ENCODE results near the gene TIA1.
A peak's percentile ranks its signal among the peaks of the same experiment; 100 is the strongest.
"Not testable (repeated sequence)": the region's sequence is repeated elsewhere in the genome, so short reads cannot be mapped to it uniquely, and the experiment has no call there.

TIA1 gene, protein sequence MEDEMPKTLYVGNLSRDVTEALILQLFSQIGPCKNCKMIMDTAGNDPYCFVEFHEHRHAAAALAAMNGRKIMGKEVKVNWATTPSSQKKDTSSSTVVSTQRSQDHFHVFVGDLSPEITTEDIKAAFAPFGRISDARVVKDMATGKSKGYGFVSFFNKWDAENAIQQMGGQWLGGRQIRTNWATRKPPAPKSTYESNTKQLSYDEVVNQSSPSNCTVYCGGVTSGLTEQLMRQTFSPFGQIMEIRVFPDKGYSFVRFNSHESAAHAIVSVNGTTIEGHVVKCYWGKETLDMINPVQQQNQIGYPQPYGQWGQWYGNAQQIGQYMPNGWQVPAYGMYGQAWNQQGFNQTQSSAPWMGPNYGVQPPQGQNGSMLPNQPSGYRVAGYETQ

DNA sequence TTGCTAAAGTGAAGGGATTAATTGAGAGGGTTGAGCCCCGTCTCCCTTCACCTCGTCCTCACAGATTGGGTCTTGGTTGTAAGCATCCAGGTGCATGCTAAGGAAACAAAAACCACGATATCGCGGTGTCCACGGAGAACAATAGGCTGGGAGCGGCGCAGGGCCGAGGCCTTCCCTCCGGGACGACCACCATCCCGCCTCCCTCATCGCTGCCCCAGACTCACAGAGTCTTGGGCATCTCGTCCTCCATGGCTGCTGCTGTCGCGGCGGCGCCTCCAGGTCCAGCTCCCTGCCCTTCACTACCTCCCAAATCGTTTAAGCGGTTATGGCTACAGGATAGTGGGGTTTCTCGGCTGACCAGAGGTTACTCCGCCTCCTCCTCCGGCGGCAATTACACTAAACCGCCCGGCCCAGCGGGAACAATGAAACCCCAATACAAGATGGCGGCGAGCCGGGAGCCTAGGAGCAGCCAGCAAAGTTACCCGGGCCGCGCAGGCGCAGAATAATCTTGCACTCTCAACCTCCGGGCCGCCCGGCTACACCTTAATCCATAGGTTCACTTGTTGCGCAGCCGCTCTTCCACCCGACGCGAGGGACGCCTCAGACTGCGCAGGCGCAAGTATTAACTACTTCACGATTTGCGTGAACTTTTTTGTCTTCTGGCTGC is at the start of gene TIA1:
TIA1 (minus strand) TSS at position 448 of the 667 bp plus-strand sequence; CDS start at position 250, 198 bp downstream.
- peak; percentile 95 for DNase-seq (ENCODE audit: low read depth)

GRCh38 chr2:70297828-70298227 is 49.4 kb upstream of the TIA1 start:
- not testable (repeated sequence) for DNase-seq (ENCODE audit: low read depth)

DNA sequence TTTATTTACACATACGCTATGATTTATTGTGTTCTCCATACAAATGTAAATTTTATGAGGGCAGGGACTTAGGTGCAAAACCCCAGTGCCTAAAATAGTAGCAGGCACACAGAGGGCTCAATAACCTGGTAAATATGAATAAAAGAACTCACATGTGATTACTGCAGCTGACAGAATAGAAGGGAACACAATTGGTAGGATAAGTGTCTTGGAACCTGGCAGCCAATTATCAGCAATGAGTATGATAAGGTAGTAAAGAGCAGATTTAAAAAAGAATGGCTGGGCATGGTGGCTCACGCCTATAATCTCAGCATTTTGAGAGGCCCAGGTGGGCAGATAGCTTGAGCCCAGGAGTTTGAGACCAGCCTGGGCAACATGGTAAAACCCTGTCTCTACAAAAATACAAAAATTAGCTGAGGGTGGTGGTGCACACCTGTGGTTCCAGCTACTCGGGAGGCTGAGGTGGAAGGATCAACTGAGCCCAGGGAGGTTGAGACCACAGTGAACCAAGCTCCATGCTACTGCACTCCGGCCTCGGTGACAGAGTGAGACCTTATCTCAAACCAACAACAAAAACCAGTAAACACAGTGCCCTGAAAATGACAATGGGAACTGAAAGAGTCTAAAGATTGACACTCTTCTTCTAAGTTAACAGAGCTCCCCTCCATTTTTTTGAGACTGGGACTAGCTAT is 35.2 kb upstream of the TIA1 start:
- no peak for DNase-seq (ENCODE audit: low read depth)

- no peak for DNase-seq (ENCODE audit: low read depth)
Measured at GRCh38 chr2:70282439-70282838, 34.0 kb upstream of the TIA1 start.

DNA sequence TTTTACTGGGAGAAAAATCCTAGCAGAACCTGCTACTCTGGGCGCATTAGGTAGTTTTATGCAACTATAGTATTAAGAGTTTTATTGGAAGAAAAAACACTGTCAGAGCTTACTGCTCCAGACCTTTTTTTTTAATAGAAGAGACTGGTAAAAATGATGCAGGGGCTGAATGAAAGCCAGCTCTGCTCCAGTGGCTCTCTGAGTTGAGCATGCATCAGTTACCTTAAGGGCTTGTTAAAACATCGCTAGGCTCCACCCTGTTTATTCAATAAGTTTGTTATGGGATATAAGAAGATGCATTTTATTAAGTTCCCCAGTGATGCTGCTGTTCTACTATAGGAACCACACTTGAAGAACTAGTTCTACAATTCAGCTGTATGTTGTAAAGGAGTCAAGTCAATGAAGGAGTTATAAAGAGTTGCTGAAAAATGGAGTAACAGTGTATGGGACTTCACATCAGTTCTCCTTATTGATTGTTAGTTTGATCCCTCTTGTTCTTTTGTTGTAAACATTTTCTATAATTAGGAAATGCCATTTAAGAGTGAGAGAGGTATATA is 31.9 kb upstream of the TIA1 start:
- DNase-seq (ENCODE audit: low read depth) = no peak

DNA sequence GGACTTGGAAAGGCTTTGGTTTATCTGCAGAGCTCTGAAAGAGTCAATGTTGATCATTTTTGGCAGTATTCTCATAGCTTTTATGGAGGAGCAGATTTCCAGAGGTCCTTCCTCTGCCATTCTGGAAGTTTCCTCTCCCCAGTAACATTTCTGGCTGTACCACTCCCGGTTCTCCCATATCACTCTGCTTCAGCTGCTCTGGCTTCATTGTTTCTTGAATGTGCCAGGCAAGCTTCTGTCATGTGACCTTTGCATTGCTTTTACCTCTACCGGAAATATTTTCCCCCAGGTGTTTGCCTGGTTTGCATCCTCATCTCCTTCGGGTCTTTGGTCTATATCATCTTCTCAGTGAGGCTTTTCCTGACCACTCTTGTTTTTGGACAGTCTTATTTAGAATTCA is 21.9 kb upstream of the TIA1 start:
- no peak for DNase-seq (ENCODE audit: low read depth)

GRCh38 chr2:70269422-70270302 is 21.2 kb upstream of the TIA1 start:
- not testable (repeated sequence) for DNase-seq (ENCODE audit: low read depth)

DNA sequence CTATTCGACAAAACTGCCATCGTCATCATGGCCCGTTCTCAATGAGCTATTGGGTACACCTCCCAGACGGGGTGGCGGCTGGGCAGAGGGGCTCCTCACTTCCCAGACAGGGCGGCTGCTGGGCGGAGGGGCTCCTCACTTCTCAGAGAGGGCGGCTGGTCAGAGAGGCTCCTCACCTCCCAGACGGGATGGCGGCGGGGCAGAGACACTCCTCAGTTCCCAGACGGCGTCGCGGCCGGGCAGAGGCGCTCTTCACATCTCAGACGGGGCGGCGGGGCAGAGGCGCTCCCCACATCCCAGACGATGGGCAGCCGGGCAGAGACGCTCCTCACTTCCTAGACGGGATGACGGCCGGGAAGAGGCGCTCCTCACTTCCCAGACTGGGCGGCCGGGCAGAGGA is 18.5 kb upstream of the TIA1 start:
- not testable (repeated sequence) for DNase-seq (ENCODE audit: low read depth)

GRCh38 chr2:70261501-70261900 is 13.1 kb upstream of the TIA1 start:
- no peak for DNase-seq (ENCODE audit: low read depth)

DNA sequence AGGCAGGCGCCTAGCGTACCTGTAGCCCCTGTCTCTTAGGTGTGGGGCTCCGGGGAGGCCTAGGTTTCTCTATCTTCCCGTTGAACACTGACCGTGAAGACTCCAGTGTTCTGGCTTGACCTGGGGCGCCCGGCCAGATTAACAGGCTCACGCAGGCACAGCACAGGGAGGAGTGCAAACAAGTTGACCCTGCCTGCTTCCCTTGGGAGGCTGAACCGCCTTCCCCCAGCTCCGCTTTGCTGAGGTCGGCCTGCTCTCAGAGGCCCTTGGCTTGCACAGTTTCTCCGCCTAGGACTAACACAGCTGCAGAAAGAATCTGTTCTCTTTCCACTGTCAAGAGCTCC is 10.1 kb upstream of the TIA1 start:
- DNase-seq (ENCODE audit: low read depth) = no peak

- DNase-seq (ENCODE audit: low read depth) = no peak
Measured at GRCh38 chr2:70255637-70256314, 7.3 kb upstream of the TIA1 start.

- no peak for DNase-seq (ENCODE audit: low read depth)
Measured at GRCh38 chr2:70250434-70250833, 2.0 kb upstream of the TIA1 start.

DNA sequence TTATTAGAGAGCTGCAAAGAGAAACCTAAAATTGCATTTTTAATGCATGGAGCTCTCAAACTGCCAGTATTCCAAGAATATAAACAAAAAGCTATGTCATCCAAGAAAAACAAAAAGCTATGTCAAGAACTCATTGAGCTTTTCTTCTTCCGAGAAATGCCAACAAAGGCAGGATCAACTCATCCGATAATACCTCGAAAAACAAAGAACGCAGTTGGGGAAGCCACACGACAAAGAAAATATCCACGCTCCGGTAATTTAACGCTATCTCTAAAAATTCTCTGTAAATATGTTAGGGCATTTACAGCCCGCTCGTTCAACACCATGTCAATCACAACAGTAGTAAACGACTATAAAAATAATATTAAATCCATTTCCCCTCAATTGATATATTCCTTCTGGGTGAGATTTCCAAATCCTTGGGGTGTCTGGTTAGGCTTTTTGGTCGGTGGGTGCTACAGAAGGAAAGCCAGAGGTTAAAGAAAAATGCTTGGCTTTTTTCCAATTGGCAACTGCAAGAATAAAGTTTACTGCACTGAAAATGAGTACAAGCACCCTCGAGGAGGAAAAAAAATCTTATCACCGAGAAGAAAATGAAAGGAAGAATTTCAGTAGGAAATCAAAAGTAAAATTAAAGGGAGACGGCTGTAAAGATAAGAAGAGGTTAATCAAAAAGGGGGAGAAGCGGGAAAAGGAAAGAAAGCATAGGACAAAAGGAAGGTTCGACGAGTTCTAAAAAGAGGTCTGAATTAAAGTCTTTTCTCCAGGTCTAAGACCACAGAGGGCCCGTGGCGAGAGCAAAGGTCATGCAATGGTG is 856 bp downstream of the TIA1 start:
- no peak for DNase-seq (ENCODE audit: low read depth)

DNA sequence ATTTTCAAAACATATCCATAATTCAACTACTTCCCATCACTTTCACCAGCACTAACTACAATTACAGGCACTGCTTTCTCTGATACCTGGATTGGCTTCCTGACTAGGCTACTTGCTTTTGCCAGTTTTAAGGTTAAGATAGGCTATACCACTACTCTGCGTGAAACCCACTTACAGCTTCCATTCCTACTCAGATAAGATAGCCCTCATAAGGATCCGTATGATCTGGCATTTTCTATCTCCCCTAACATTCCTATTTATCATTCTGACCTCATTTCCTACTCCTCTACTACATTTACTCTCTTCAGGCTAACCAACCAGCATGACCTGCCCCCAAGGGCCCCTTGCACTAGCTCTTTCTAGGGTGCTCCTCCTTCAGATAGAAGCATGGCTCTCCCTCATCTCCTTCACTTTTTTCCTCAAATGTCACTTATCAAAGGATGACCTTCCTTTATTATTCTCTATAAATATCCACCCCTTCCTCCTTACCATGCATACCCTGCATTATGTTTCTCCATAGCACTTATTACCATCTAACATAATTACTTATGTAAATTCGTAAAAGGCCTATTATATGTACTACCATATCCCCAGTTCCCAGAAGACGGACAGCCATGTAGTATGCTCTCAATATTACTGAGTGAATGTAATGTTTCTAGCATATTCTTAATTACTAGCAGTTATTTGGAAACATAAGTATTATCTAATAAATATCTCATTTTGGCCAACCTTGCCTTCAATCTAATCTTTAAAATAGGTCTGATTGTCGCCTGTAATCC is 4.4 kb downstream of the TIA1 start:
- DNase-seq (ENCODE audit: low read depth) = no peak

DNA sequence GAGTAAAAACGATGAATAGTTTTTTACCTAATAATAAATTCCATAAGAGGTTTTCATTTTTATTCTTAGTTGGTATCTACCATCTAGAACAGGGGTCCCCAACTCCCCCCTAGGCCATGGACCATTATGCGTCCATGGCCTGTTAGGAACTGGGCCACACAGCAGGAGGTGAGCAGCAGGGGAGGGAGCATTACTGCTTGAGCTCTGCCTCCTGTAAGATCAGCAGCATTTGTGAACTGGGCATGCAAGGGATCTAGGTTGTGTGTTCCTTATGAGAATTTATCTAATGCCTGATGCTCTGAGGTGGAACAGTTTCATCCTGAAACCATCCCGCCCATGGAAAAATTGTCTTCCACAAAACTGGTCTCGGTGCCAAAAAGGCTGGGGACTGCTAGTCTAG is 5.9 kb downstream of the TIA1 start:
- no peak for DNase-seq (ENCODE audit: low read depth)

- no peak for DNase-seq (ENCODE audit: low read depth)
Measured at GRCh38 chr2:70241340-70241739, 7.1 kb downstream of the TIA1 start.

DNA sequence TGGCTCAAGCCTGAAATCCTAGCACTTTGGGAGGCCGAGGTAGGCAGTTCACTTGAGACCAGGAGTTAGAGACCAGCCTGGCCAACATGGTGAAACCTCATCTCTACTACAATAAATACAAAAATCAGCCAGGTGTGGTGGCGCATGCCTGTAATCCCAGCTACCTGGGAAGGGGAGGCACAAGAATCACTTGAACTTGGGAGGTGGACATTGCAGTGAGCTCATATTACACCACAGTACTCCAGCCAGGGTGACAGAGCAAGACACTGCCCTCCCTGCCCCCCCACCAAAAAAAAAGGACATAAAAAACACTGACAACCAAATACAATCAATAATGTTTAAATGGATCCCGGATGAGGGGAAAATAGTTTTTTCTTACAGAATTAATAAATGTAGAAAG is 7.8 kb downstream of the TIA1 start:
- no peak for DNase-seq (ENCODE audit: low read depth)

DNA sequence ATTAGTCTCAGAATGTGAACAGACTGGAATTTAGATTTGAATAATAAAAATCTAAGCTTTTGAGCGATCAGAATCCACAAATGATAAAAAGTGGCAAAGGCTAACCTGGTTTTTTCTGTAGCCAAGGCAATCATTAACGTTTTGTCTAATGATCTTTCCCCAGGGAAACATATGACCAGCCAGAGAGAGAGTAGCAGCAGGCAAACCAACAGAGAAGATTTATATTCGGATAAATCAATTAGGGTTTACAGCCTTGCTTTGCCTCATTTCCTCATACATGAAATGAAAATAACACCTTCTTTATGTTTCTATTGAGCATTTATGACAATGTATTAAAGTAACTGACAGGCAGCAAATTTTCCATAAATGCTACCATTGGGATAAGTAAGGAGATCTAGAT is 14.5 kb downstream of the TIA1 start:
- DNase-seq (ENCODE audit: low read depth) = no peak

DNA sequence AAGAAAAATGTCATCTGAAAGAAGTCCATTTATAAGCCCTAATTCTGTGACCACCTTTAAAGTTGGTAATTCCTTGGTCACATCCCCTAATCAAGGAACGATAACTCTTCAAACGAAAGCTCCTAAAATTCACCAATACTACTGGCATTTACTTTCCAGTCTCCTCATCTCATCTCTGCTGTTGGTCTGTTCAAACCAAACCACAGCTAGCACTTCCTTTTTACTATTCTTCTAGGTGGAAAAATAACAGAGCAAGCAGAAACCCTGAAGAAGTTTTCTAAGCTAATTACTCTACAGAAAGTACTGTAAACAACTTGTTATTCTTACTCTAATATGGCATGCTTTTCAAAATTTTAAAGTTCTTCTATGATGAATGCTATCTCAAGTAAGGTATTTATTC is 21.6 kb downstream of the TIA1 start:
- no peak for DNase-seq (ENCODE audit: low read depth)

GRCh38 chr2:70223305-70223704 is 25.1 kb downstream of the TIA1 start:
- not testable (repeated sequence) for DNase-seq (ENCODE audit: low read depth)
